GM21381 (cell line): ENCODE results near the gene GCNA.
"Not testable (repeated sequence)": the region's sequence is repeated elsewhere in the genome, so short reads cannot be mapped to it uniquely, and the experiment has no call there.

Source experiments
- ATAC-seq: cut with Tn5 transposase; IDR thresholded peaks from one replicate; pipeline ENCODE4 v1.9.1; 2021; ENCODE audit warnings: mild to moderate bottlenecking, moderate library complexity; ENCODE audit not compliant: unreplicated experiment

The GCNA gene

DNA sequence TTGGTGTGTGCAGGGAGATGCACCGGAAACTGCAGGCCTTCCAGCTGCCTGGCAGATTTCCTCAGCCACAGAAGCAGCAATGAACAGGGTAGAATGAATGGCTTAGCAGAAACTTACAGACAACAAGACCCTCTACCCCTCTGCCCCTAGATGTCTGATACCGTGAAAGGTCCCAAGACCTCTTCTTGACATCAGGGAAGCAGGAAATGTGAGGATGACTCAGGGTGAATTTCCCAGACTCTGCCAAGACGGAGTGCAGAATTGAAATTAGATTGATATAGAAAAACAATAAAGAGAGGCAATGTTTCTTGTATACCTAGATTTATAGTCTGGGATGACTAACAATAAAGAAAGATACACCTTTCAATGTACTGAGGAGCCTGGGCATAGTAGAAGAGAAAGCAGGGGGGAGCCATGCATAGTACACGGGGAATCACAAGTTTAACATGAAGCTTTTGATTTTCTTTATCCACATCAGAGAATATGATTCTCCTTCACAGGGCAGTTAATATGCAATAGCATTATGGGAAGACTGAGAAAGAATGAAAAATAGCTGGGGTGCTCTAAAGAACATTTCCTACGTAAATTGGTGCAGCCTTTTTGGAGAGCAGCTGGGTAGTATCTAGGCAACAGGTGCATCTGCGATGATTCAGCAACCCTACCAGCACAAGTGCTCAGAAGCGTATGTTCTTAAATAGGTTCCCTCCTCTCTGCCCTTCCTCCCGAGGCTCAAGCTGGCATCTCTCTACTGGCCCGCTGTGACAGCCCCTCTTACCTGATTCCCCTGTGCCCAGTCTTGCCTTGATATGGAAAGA, 58.4 kb downstream of the GCNA start:
- ATAC-seq: no peak

DNA sequence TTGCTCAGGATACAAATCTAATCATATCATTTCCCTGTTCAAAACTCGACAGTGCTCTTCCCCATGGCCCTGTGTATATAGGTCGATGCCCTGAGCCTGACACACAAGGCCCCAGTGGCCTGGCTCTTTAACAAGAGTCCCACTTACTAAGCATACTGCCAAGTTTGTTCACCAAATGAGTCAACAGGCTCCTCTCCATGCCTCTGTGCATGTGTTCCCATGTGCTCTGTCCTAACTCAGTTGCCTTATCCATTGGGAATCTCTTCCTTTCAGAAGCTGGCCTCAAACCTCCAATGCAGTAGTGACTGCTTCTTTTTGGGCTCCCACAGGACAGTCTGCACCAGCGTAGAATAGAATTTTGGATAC, 59.0 kb downstream of the GCNA start:
- ATAC-seq: no peak

DNA sequence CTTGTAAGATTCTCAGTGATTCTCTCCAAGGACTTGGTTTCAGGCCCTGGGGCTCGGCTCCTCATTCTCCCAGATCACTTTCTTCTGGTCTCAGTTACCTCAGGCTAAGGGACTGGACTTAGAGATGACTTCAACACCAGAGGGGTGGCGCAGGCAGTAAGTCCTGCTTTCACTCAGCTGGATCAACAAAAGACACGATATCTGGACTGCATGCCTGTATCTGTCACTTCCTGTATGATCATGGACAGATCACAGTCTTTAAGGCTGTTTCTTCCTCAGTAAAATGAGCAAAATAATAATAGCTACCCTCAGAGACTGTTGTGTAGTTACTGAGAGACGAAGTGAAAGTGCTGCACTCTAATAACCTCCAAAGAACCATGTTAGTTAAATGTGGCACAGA, 59.6 kb downstream of the GCNA start:
- no peak for ATAC-seq

DNA sequence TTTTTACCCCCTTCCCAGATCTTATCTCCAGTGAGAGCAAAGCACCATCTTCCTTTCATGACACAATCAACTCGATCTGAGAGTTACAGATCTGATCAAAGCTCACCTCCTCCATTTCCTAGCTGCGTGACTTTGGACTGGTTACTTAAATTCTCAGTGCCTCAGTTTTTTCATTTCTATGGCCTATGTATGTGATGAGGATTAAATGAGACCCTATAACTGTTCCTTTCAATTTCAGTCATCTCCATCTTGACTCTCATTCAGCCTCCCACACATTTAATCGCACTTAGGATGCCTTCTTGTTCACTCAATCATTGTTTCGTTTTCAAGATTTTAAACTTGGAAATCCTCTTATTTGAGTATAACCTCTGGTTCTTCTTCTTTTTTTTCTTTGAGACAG, 60.2 kb downstream of the GCNA start:
- ATAC-seq: no peak

DNA sequence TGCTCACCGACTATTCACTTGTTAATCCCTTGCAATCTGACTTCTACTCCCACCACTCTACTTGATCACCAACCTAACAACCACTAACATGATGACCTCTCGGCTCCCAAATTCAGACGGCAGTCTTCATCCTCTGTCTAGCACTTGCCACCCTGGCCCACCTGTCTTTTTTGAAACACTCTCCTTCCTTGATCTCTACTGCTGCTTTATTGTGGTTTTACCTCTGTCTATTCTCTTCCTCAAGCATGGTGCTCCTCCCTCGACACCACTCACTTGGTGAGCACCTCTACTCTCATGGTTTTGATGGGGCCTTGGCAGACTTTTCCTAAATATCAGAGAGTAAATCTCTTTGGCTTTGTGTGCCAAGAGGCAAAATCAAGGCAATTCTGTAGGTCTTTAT, 61.8 kb downstream of the GCNA start:
- ATAC-seq: no peak

DNA sequence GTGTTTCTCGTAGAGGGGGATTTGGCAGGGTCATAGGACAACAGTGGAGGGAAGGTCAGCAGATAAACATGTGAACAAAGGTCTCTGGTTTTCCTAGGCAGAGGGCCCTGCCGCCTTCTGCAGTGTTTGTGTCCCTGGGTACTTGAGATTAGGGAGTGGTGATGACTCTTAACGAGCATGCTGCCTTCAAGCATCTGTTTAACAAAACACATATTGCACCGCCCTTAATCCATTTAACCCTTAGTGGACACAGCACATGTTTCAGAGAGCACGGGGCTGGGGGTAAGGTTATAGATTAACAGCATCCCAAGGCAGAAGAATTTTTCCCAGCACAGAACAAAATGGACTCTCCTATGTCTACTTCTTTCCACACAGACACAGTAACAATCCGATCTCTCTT, 66.2 kb downstream of the GCNA start:
- not testable (repeated sequence) for ATAC-seq

DNA sequence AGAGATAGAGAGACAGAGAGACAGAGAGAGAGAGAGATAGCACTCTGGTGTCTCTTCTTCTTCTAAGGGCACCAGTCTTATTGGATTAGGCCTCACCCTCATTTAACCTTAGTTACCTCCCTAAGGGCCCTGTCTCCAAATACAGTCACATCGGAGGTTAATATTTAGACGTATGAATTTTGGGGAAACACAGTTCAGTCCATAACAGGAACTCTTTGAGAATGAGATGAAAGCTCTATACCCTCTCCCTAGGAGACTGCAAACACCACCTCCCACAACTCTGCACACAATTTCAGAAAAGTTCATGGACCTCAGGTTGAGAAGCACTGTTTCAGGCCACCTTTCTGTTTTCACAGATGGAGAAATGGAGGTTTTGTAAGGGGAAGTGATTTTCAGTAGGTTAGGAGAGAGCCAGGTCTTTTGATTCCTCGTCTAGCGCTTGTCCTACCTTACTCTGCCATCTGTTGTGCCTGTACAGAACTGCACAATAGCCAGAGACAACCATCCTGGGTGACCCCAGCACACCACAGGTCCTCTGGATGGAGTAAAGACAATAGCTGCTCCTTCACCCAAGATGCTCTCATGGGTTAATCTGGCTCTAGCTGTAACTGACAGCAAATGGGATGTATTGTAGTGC, 72.2 kb downstream of the GCNA start:
- ATAC-seq: no peak

DNA sequence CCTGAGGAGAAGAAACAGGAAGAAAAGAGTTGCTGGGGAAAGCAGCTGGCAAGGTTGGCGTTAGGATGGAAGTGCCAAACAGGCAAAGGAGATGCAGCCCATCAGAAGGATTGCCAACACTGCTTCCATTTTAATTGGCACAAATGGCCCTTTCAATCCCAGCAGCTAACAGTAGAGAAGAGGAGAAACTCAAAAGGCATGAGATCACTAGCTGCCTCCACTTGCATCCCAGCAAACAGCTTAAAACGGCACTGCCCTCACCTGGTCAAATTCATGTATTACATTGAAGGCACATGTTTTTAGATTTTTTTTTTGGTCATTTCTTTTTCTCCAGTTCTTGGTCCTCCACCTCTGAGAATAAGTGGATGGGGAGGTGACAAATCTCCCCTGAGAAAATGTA, 74.2 kb downstream of the GCNA start:
- ATAC-seq: no peak

DNA sequence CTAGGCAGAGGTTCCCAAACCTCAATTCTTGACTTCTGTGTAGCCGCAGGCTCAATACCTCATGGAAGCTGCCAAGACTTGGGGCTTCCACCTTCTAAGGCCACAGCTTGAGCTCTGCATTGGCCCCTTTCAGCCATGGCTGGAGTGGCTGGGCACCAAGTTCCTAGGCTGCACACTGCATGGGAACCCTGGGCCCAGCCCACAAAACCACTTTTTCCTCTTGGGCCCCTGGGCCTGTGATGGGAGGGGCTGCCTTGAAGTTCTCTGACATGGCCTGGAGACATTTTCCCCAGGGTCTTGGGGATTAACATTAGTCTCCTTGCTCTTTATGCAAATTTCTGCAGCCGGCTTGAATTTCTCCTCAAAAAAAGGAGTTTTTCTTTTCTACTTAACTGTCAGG, 75.1 kb downstream of the GCNA start:
- no peak for ATAC-seq

DNA sequence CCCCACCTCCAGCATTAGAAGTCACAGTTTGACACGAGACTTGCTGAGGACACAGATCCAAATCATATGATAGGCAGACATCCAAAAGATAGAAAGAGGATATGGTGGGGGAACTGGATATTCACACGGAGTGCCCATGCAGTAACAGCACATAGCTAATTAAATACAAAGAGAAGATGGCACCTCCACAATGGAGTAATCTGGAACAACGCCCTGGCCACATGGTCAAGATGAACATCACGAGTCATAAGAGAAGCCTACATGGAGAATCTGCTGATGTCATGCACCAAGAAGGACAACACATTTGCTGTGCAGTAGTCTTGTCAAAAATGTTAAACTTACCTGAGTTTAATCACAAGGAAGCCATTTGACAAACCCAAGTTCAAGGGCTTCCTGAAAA, 79.0 kb downstream of the GCNA start:
- no peak for ATAC-seq

DNA sequence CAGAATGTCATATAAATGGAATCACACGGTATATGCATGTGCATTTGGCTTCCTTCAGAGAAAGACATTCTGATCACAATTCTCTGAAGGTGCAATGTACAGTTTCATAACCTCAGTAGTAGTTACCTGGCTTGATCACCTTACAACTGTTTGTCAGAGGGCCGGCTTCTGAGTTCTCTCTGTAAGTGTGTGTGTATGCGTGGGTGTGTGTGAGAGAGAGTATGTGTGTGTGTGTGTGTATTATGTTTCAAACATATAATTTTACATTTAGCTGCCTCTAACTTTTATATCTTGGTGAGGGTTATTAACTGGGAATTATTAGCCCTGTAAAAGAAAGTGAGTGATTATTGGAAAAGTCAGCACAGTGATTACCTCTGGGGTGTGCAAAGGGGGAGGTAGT, 81.1 kb downstream of the GCNA start:
- no peak for ATAC-seq

DNA sequence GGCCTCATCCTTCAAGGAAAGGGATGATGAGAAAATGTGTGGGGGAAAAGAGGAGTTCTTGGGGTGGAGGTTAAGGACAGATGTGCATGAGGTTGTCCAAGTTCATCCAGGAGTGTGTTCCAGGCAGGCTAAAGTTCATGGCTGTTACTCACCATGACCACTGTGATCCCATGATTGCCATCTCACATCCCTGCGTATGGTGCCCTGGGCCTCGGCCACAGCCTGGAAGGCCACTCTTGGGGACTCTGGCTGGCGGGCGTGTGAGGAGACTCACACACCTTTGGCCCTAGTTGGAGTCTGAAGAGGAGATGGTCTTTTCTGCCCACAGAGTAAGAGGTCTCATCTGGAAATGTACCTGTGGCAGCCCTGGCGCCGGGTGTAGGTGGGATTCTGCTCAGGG, 81.7 kb downstream of the GCNA start:
- no peak for ATAC-seq

DNA sequence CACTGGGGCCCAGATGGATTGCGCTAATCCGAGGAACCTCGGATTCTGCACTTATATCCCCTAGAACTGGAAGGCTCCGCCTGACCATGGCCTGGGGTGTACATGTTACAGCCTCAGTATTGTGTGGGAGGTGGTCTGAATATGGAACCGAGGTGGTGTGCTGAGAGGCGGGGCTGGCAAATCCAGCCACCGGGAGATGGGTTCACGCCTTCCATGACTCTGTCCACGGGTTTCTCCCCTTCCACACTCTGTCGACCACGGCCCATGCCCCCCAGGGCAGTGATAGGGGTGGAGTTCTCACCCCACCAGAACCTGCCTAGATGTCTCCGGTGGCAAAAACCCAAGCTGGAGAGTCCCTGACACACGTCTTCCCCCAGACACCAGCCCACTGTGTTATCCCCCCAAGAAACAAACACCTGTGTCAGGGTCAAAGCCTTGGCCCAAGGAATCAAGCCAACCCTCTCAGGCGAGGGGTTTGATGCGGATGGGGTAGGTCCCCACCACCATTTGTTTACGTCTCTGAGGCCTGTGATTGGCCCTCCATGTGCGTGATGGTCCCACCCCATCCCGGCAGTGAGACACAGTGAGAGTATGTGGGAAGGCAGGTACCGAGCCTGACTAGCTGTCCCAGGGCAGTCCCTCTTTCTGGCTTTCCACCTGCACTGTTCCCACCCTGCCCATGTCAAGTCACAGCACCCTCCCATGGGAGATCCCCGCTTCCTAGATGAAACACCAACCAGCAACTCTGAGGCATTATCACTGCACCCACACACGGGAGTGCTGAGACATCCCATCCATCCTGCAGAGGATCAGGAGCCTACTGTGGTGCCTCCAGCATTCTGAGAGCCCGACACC, 82.6 kb downstream of the GCNA start:
- ATAC-seq: no peak

DNA sequence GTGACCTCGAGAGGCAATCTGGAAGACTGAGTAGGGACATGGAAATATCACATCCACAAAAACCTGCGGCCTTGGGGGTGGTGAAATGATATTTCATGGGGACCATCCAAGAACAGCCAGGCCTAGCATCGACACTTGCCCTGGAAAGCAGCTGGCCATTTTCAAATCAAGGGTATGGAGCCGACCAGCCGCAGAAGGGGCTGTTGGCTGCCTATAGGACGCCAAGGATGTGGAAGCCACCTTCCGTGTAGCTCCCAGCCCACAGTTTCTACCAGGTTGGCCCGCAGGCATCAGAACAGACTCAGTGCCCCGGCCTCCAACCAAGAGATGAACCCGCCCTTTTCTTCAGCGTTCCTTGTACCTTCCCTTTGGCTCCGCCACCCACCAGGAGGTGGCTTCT, 83.7 kb downstream of the GCNA start:
- ATAC-seq: no peak

DNA sequence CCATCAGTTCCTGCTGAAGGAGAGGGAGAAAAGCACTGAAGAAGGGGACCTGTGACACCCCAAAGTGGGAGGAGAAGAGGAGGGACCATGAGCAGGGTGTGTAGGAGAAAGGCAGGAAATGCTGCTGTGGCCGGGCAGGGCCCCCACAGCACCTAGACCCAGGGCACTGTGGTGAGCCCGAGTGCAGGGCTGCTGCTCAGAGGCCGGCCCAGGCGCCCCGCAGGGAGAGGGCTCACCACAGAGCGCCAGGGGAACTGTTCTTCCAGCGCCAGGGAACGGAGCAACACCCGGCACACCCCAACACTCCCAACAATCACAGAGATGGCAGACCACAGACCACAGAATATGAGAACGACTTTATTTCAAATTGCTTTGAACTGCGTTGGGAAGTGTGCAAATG, 84.4 kb downstream of the GCNA start:
- not testable (repeated sequence) for ATAC-seq
